Right lung (tissue), 5 donors: ENCODE measurements around the gene GIPC2. TPM values are rescaled to one million over a fixed set of nuclear protein-coding genes. Genes with fewer than 3 reads are reported as not detected.

Source experiments
- DNase-seq, 2 donors: peaks; one replicate each; pipeline ENCODE4 v3.0.0-alpha.2; 2013
- polyA plus RNA-seq, 5 donors: library from polyadenylated mRNA; unstranded; fragments of 120-200 nt; gene quantifications; one replicate each; pipeline versions ENCODE4 v1.2.1 to v1.2.3, GENCODE V29; 2013; ENCODE audit warnings: inconsistent platforms in 1 of 5, low replicate concordance in 1 of 5; ENCODE audit not compliant: insufficient read length in 5 of 5, insufficient read depth in 1 of 5

GIPC2 gene
- polyA plus RNA-seq, 5 donors: 0.67 to 1.6 (median 0.99) TPM

GRCh38 chr1:78035121-78035520 lies 10.6 kb upstream of the GIPC2 start:
- no peak for DNase-seq

- no peak for DNase-seq
These were observed 9.3 kb upstream of the GIPC2 start for GRCh38 chr1:78036450-78036849.

- DNase-seq: no peak
These were observed 7.7 kb upstream of the GIPC2 start for GRCh38 chr1:78038071-78038470.

GRCh38 chr1:78038491-78038939 lies 7.3 kb upstream of the GIPC2 start:
- no peak for DNase-seq

GRCh38 chr1:78040484-78041089 lies 5.2 kb upstream of the GIPC2 start:
- no peak for DNase-seq

GRCh38 chr1:78043436-78043835 lies 2.3 kb upstream of the GIPC2 start:
- DNase-seq: no peak

GRCh38 chr1:78044796-78045562 lies 787 bp upstream of the GIPC2 start:
- DNase-seq: no peak

- no peak for DNase-seq
These were observed 222 bp upstream of the GIPC2 start for GRCh38 chr1:78045563-78045925.

- DNase-seq: no peak
These were observed 1.3 kb downstream of the GIPC2 start for GRCh38 chr1:78047106-78047505.

- DNase-seq: no peak
These were observed 1.9 kb downstream of the GIPC2 start for GRCh38 chr1:78047631-78048030.

GRCh38 chr1:78048446-78048845 lies 2.7 kb downstream of the GIPC2 start:
- DNase-seq: no peak

GRCh38 chr1:78049396-78049795 lies 3.6 kb downstream of the GIPC2 start:
- no peak for DNase-seq

- no peak for DNase-seq
These were observed 5.2 kb downstream of the GIPC2 start for GRCh38 chr1:78051005-78051404.

GRCh38 chr1:78052685-78053405 lies 7.1 kb downstream of the GIPC2 start:
- no peak for DNase-seq

- no peak for DNase-seq
These were observed 7.7 kb downstream of the GIPC2 start for GRCh38 chr1:78053498-78053897.

GRCh38 chr1:78054559-78054958 lies 8.8 kb downstream of the GIPC2 start:
- no peak for DNase-seq

- DNase-seq: no peak
These were observed 9.2 kb downstream of the GIPC2 start for GRCh38 chr1:78054972-78055371.

GRCh38 chr1:78055565-78056132 lies 9.9 kb downstream of the GIPC2 start:
- DNase-seq: no peak

- no peak for DNase-seq
These were observed 12.9 kb downstream of the GIPC2 start for GRCh38 chr1:78058670-78059069.

GRCh38 chr1:78060857-78061563 lies 15.2 kb downstream of the GIPC2 start:
- no peak for DNase-seq

- DNase-seq: no peak
These were observed 16.2 kb downstream of the GIPC2 start for GRCh38 chr1:78061825-78062523.
